GM12801 (cell line): ENCODE results near the gene ODR4.

Source experiments
- TF ChIP-seq, protein P1 (sequence below): IDR thresholded peaks from one replicate; pipeline ENCODE4 v1.5.1; 2011; ENCODE audit warnings: control low read depth; ENCODE audit not compliant: insufficient read length; ENCODE audit errors: extremely low read depth

ODR4 gene

DNA sequence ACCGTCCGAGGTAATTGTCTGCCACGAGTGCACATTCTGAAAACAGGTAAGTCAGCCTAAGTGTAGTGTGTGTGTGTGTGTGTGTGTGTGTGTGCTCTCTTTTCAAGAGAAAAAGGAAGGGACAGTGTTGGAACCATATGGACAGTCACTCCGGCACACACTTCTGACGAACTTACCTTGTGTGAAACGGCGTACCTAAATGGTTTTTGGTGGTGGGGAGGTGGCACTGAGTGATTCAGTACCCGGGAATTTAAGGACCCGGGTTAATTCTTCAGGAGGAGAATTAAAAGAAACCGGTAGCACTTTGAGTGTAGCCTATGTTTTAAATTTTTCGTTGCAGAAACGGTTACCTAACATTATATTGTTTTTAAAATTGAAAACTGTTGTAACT, 286 bp downstream of the ODR4 start:
- TF ChIP-seq, protein P1, sequence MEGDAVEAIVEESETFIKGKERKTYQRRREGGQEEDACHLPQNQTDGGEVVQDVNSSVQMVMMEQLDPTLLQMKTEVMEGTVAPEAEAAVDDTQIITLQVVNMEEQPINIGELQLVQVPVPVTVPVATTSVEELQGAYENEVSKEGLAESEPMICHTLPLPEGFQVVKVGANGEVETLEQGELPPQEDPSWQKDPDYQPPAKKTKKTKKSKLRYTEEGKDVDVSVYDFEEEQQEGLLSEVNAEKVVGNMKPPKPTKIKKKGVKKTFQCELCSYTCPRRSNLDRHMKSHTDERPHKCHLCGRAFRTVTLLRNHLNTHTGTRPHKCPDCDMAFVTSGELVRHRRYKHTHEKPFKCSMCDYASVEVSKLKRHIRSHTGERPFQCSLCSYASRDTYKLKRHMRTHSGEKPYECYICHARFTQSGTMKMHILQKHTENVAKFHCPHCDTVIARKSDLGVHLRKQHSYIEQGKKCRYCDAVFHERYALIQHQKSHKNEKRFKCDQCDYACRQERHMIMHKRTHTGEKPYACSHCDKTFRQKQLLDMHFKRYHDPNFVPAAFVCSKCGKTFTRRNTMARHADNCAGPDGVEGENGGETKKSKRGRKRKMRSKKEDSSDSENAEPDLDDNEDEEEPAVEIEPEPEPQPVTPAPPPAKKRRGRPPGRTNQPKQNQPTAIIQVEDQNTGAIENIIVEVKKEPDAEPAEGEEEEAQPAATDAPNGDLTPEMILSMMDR, result no peak

DNA sequence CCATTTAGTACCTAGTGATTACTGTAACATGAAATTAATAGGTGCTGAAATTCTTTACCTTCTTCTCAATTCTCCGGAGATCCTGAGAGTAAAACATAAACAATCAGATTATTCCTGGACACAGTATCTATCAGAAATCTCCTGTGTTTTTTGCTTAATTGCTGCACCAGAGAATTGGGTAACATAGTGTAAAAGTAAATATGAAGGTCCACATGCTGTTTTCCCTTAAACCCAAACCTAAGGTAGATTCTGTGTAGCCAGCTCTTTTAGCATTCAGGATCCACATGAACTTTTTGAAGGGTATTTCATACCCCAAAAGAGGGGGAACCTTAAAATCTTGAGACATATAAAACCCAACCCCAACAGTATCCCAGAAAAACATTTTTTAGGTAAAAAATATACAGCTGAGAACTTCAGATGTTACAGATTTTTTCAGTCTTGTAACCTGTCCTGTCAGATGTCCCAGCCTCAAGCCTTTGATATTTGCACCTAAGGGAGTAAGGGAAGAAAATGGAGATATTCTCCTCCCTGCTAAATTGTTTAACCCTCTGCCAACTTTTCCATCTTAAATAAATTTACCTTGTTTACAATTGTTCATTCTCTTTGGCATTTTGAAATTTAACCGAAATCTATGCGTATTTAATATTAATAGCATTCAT, 11.2 kb downstream of the ODR4 start:
- TF ChIP-seq, protein P1, result no peak

GRCh38 chr1:186390925-186391324, 15.3 kb downstream of the ODR4 start:
- TF ChIP-seq, protein P1, result no peak

DNA sequence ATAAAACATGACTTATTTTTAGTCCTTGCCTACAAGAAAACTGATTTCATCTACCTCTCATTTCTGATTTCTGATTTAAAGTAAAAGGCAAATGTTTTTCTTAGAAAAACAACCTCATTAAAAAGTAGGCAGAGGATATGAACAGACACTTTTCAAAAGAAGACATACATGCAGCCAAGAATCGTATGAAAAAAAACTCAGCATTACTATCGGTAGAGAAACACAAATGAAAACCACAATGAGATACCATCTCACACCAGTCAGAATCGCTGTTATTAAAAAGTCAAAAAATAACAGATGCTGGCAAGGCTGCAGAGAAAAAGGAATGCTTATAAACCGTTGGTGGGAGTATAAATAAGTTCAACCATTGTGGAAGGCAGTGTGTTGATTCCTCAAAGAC, 16.2 kb downstream of the ODR4 start:
- TF ChIP-seq, protein P1, result no peak

- TF ChIP-seq, protein P1, result no peak
Measured at GRCh38 chr1:186403632-186404031, 28.0 kb downstream of the ODR4 start.

GRCh38 chr1:186404454-186405051, 28.9 kb downstream of the ODR4 start:
- TF ChIP-seq, protein P1, result no peak

DNA sequence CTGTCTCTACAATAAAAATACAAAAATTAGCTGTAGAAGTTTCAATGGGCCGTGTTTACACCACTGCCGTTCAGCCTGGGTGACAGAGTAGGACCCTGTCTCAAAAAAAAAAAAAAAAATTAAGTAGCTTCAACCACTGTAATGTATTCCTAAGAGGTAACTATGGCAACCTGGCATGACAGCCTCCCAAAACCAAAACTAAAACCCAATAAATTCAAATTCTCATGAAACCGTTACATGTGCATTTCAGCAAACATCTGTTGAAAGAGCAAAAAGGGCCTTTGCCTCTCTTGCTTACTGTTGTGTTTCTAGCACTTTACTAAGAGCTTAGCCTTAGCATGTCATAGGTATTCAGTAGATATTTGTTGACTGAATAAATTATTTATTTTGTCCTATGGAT, 33.5 kb downstream of the ODR4 start:
- TF ChIP-seq, protein P1, result no peak
